ENCODE measurements around the gene ZNF502. TPM values are rescaled to one million over a fixed set of nuclear protein-coding genes. Genes with fewer than 3 reads are reported as not detected.

The ZNF502 gene
- total and polyA plus RNA-seq, 2 of the 8 experiments (the other 6 are each of a cell fraction or from before 2014, with no cell fraction given), result 1.5 to 3.8 TPM

DNA sequence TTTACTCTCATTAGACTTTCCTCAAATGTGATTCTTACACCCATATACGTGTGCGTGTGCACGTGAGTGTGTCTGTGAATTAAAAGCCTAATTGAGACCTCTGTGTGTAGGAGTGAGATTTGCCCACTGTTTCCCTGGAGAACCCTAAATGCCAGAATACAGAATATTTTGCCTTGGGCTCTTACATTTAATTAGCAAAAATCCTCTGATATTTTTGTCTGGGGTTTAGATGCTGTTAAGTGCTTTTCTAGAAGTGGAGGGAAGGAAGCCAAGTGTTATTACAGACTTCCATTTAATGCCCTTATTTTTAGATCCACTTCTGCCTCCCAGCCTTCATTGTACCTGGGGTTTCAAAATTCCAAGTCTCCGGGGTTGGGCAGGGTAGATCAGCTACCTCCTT is 46.1 kb upstream of the ZNF502 start (continued):
- TF ChIP-seq SIN3A (conservative IDR thresholded peaks at IDR 0.05 in 1 of 2, IDR thresholded peaks at IDR 0.05 in 1 of 2; ENCODE audit: low read depth in 1 of 2, low read length in 2 of 2) (no peak), RBBP5 (IDR thresholded peaks at IDR 0.05; ENCODE audit: borderline replicate concordance, low read depth, low read length) (no peak)

Data from H1 (cell line).